ENCODE measurements around the gene DRGX.

DRGX gene

GRCh38 chr10:49325131-49325915 lies 70.6 kb downstream of the DRGX start:
- Histone ChIP-seq H3K4me3 (ENCODE audit: low read depth, low read length) (no peak overlapping the region), H3K79me2 (ENCODE audit: control insufficient read depth, insufficient read depth, low read length, unreplicated experiment) (no peaks in the 10 kb centered on the region), H3K27ac (ENCODE audit: low read depth, low read length) (no peak overlapping the region), H2AFZ (ENCODE audit: low read length, unreplicated experiment) (no peak overlapping the region), H3K36me3 (ENCODE audit: insufficient read depth, low read length) (no peaks in the 10 kb centered on the region), H3K27me3 (ENCODE audit: insufficient read depth, low read length) (peaks cover 72% of the 10 kb centered on the region), H3K4me1 (ENCODE audit: control insufficient read depth, insufficient read depth, low read length, unreplicated experiment) (no peaks in the 10 kb centered on the region)

- Histone ChIP-seq H3K4me1 (ENCODE audit: control insufficient read depth, insufficient read depth, low read length, unreplicated experiment) (no peaks in the 10 kb centered on the region), H3K36me3 (ENCODE audit: insufficient read depth, low read length) (no peaks in the 10 kb centered on the region), H3K27me3 (ENCODE audit: insufficient read depth, low read length) (peaks cover 68% of the 10 kb centered on the region), H3K4me3 (ENCODE audit: low read depth, low read length) (no peak overlapping the region), H2AFZ (ENCODE audit: low read length, unreplicated experiment) (no peak overlapping the region), H3K79me2 (ENCODE audit: control insufficient read depth, insufficient read depth, low read length, unreplicated experiment) (no peaks in the 10 kb centered on the region), H3K27ac (ENCODE audit: low read depth, low read length) (no peak overlapping the region)
These were observed 71.2 kb downstream of the DRGX start for GRCh38 chr10:49324711-49325110.

GRCh38 chr10:49323896-49324270 lies 72.0 kb downstream of the DRGX start:
- no peak overlapping the region for H3K4me3 ChIP-seq (ENCODE audit: low read depth, low read length)

GRCh38 chr10:49323171-49323895 lies 72.6 kb downstream of the DRGX start:
- no peaks in the 10 kb centered on the region for H3K4me1 ChIP-seq (ENCODE audit: control insufficient read depth, insufficient read depth, low read length, unreplicated experiment)
- H3K27ac ChIP-seq (ENCODE audit: low read depth, low read length) = no peak overlapping the region
- no peaks in the 10 kb centered on the region for H3K36me3 ChIP-seq (ENCODE audit: insufficient read depth, low read length)
- H3K27me3 ChIP-seq (ENCODE audit: insufficient read depth, low read length) = peaks cover 64% of the 10 kb centered on the region
- H2AFZ ChIP-seq (ENCODE audit: low read length, unreplicated experiment) = no peak overlapping the region
- no peaks in the 10 kb centered on the region for H3K79me2 ChIP-seq (ENCODE audit: control insufficient read depth, insufficient read depth, low read length, unreplicated experiment)
- no peak overlapping the region for H3K4me3 ChIP-seq (ENCODE audit: low read depth, low read length)

More at GRCh38 chr10:49323896-49324270, 72.0 kb downstream of the DRGX start:
- Histone ChIP-seq H3K79me2 (ENCODE audit: control insufficient read depth, insufficient read depth, low read length, unreplicated experiment) (no peaks in the 10 kb centered on the region), H3K36me3 (ENCODE audit: insufficient read depth, low read length) (no peaks in the 10 kb centered on the region), H3K4me1 (ENCODE audit: control insufficient read depth, insufficient read depth, low read length, unreplicated experiment) (no peaks in the 10 kb centered on the region), H3K27me3 (ENCODE audit: insufficient read depth, low read length) (peaks cover 66% of the 10 kb centered on the region), H2AFZ (ENCODE audit: low read length, unreplicated experiment) (no peak overlapping the region), H3K27ac (ENCODE audit: low read depth, low read length) (no peak overlapping the region)

GRCh38 chr10:49322371-49323170 lies 73.3 kb downstream of the DRGX start:
- Histone ChIP-seq H3K79me2 (ENCODE audit: control insufficient read depth, insufficient read depth, low read length, unreplicated experiment) (no peaks in the 10 kb centered on the region), H3K27me3 (ENCODE audit: insufficient read depth, low read length) (peaks cover 63% of the 10 kb centered on the region), H3K4me1 (ENCODE audit: control insufficient read depth, insufficient read depth, low read length, unreplicated experiment) (no peaks in the 10 kb centered on the region), H3K36me3 (ENCODE audit: insufficient read depth, low read length) (no peaks in the 10 kb centered on the region), H2AFZ (ENCODE audit: low read length, unreplicated experiment) (no peak overlapping the region), H3K27ac (ENCODE audit: low read depth, low read length) (no peak overlapping the region), H3K4me3 (ENCODE audit: low read depth, low read length) (no peak overlapping the region)

- Histone ChIP-seq H3K36me3 (ENCODE audit: insufficient read depth, low read length) (no peaks in the 10 kb centered on the region), H3K79me2 (ENCODE audit: control insufficient read depth, insufficient read depth, low read length, unreplicated experiment) (no peaks in the 10 kb centered on the region), H2AFZ (ENCODE audit: low read length, unreplicated experiment) (no peak overlapping the region), H3K4me3 (ENCODE audit: low read depth, low read length) (no peak overlapping the region), H3K4me1 (ENCODE audit: control insufficient read depth, insufficient read depth, low read length, unreplicated experiment) (no peaks in the 10 kb centered on the region), H3K27me3 (ENCODE audit: insufficient read depth, low read length) (peaks cover 73% of the 10 kb centered on the region), H3K27ac (ENCODE audit: low read depth, low read length) (no peak overlapping the region)
These were observed 74.9 kb downstream of the DRGX start for GRCh38 chr10:49321021-49321420.

- H3K4me1 ChIP-seq (ENCODE audit: control insufficient read depth, insufficient read depth, low read length, unreplicated experiment) = no peaks in the 10 kb centered on the region
- H3K4me3 ChIP-seq (ENCODE audit: low read depth, low read length) = no peak overlapping the region
- no peak overlapping the region for H3K27ac ChIP-seq (ENCODE audit: low read depth, low read length)
- no peak overlapping the region for H2AFZ ChIP-seq (ENCODE audit: low read length, unreplicated experiment)
- H3K36me3 ChIP-seq (ENCODE audit: insufficient read depth, low read length) = no peaks in the 10 kb centered on the region
- H3K27me3 ChIP-seq (ENCODE audit: insufficient read depth, low read length) = peaks cover 81% of the 10 kb centered on the region
- H3K79me2 ChIP-seq (ENCODE audit: control insufficient read depth, insufficient read depth, low read length, unreplicated experiment) = no peaks in the 10 kb centered on the region
These were observed 75.7 kb downstream of the DRGX start for GRCh38 chr10:49320191-49320590.

- H3K4me3 ChIP-seq (ENCODE audit: low read depth, low read length) = no peak overlapping the region
- no peaks in the 10 kb centered on the region for H3K4me1 ChIP-seq (ENCODE audit: control insufficient read depth, insufficient read depth, low read length, unreplicated experiment)
- H3K27ac ChIP-seq (ENCODE audit: low read depth, low read length) = no peak overlapping the region
- H3K79me2 ChIP-seq (ENCODE audit: control insufficient read depth, insufficient read depth, low read length, unreplicated experiment) = no peaks in the 10 kb centered on the region
- peaks cover 74% of the 10 kb centered on the region for H3K27me3 ChIP-seq (ENCODE audit: insufficient read depth, low read length)
- no peak overlapping the region for H2AFZ ChIP-seq (ENCODE audit: low read length, unreplicated experiment)
- no peaks in the 10 kb centered on the region for H3K36me3 ChIP-seq (ENCODE audit: insufficient read depth, low read length)
These were observed 76.7 kb downstream of the DRGX start for GRCh38 chr10:49319206-49319605.

- Histone ChIP-seq H3K36me3 (ENCODE audit: insufficient read depth, low read length) (no peaks in the 10 kb centered on the region), H3K27ac (ENCODE audit: low read depth, low read length) (no peak overlapping the region), H3K79me2 (ENCODE audit: control insufficient read depth, insufficient read depth, low read length, unreplicated experiment) (no peaks in the 10 kb centered on the region), H3K27me3 (ENCODE audit: insufficient read depth, low read length) (peaks cover 72% of the 10 kb centered on the region), H3K4me3 (ENCODE audit: low read depth, low read length) (no peak overlapping the region), H2AFZ (ENCODE audit: low read length, unreplicated experiment) (no peak overlapping the region), H3K4me1 (ENCODE audit: control insufficient read depth, insufficient read depth, low read length, unreplicated experiment) (no peaks in the 10 kb centered on the region)
These were observed 77.1 kb downstream of the DRGX start for GRCh38 chr10:49318755-49319154.

GRCh38 chr10:49318028-49318427 lies 77.9 kb downstream of the DRGX start:
- Histone ChIP-seq H3K36me3 (ENCODE audit: insufficient read depth, low read length) (no peaks in the 10 kb centered on the region), H3K79me2 (ENCODE audit: control insufficient read depth, insufficient read depth, low read length, unreplicated experiment) (no peaks in the 10 kb centered on the region), H3K4me1 (ENCODE audit: control insufficient read depth, insufficient read depth, low read length, unreplicated experiment) (no peaks in the 10 kb centered on the region), H3K27ac (ENCODE audit: low read depth, low read length) (no peak overlapping the region), H3K4me3 (ENCODE audit: low read depth, low read length) (no peak overlapping the region), H2AFZ (ENCODE audit: low read length, unreplicated experiment) (no peak overlapping the region), H3K27me3 (ENCODE audit: insufficient read depth, low read length) (peaks cover 73% of the 10 kb centered on the region)
